Calu3 (cell line): ENCODE measurements around the gene MPP7. TPM values are rescaled to one million over a fixed set of nuclear protein-coding genes. Genes with fewer than 3 reads are reported as not detected.

Source experiments
- BruUV-seq: library from RNA; stranded (reverse); fragments of 400-500 nt; replicated peaks from 2 replicates; lab custom pipeline; 2021; lab: Mats Ljungman, UMichigan
- CTCF ChIA-PET: fragments of 300-600 bp; sonication (Branson Sonifier 250); formaldehyde crosslinking; loops from one replicate; lab custom pipeline; 2022; ENCODE audit warnings: antibody characterized with exemption; lab: Charles Lee
- DNase-seq: peaks from one replicate; pipeline ENCODE4 v3.0.0; 2022
- H3K27ac Mint-ChIP-seq: one replicate; pipeline ENCODE4 v1.8.0; 2022; ENCODE audit warnings: mixed read lengths; ENCODE audit not compliant: unreplicated experiment
- H3K27me3 Mint-ChIP-seq: one replicate; pipeline ENCODE4 v1.8.0; 2022; ENCODE audit warnings: mixed read lengths; ENCODE audit not compliant: unreplicated experiment
- H3K36me3 Mint-ChIP-seq: one replicate; pipeline ENCODE4 v1.8.0; 2022; ENCODE audit warnings: mild to moderate bottlenecking, moderate library complexity, mixed read lengths; ENCODE audit not compliant: insufficient read depth, unreplicated experiment
- H3K4me1 Mint-ChIP-seq: one replicate; pipeline ENCODE4 v1.8.0; 2022; ENCODE audit warnings: mild to moderate bottlenecking, low read depth, mixed read lengths; ENCODE audit not compliant: unreplicated experiment
- H3K4me3 Mint-ChIP-seq: one replicate; pipeline ENCODE4 v1.8.0; 2022; ENCODE audit warnings: mild to moderate bottlenecking, low read depth, moderate library complexity, mixed read lengths; ENCODE audit not compliant: unreplicated experiment
- H3K9me3 Mint-ChIP-seq: one replicate; pipeline ENCODE4 v1.8.0; 2022; ENCODE audit warnings: low read depth, mixed read lengths; ENCODE audit not compliant: unreplicated experiment
- CTCF ChIP-seq: fragments of 200-600 bp; IDR thresholded peaks from one replicate; pipeline ENCODE4 v1.8.0; 2022; ENCODE audit warnings: antibody characterized with exemption; ENCODE audit not compliant: unreplicated experiment
- intact Hi-C: fragments of 100-400 bp; cut with micrococcal nuclease; formaldehyde crosslinking; loops from one replicate; pipeline ENCODE4 v1.10.0; 2022; ENCODE audit not compliant: unreplicated experiment
- total RNA-seq: library from RNA; stranded (reverse); gene quantifications from 2 replicates; pipeline ENCODE4 v1.2.3, GENCODE V29; 2022

Gene MPP7
- total RNA-seq, 1 experiment from 2014 or later = 4.6 TPM

GRCh38 chr10:28318626-28319025 lies 15.8 kb upstream of the MPP7 start:
- BruUV-seq = no TSS peak
- H3K4me3 Mint-ChIP-seq = no peak overlapping the region
- peaks cover 13% of the 10 kb centered on the region for H3K4me1 Mint-ChIP-seq
- intact Hi-C loops = no loop called here
- no peak for DNase-seq
- no peaks in the 10 kb centered on the region for H3K36me3 Mint-ChIP-seq
- CTCF ChIA-PET = interaction anchor here (3.0 kb wide), 1 partner anchor 16 kb away, joined by 7 read pairs; the partner anchor contains the start of gene MPP7
- no peaks in the 10 kb centered on the region for H3K9me3 Mint-ChIP-seq
- peaks cover 31% of the 10 kb centered on the region for H3K27me3 Mint-ChIP-seq
- TF ChIP-seq CTCF = no peak
- H3K27ac Mint-ChIP-seq = no peak overlapping the region

- H3K4me3 Mint-ChIP-seq = no peak overlapping the region
- TF ChIP-seq CTCF = no peak
- no peaks in the 10 kb centered on the region for H3K9me3 Mint-ChIP-seq
- BruUV-seq = no TSS peak
- CTCF ChIA-PET = interaction anchor here (3.0 kb wide), 1 partner anchor 15 kb away, joined by 7 read pairs; the partner anchor contains the start of gene MPP7
- H3K4me1 Mint-ChIP-seq = peaks cover 12% of the 10 kb centered on the region
- no peaks in the 10 kb centered on the region for H3K36me3 Mint-ChIP-seq
- no peak overlapping the region for H3K27ac Mint-ChIP-seq
- intact Hi-C loops = no loop called here
- DNase-seq = no peak
- H3K27me3 Mint-ChIP-seq = peaks cover 31% of the 10 kb centered on the region
Measured at GRCh38 chr10:28317760-28318159, 14.9 kb upstream of the MPP7 start.

GRCh38 chr10:28316696-28317095 lies 13.8 kb upstream of the MPP7 start:
- Mint-ChIP-seq H3K9me3 (no peaks in the 10 kb centered on the region), H3K4me1 (peaks cover 2% of the 10 kb centered on the region), H3K4me3 (no peak overlapping the region), H3K36me3 (no peaks in the 10 kb centered on the region), H3K27ac (no peak overlapping the region), H3K27me3 (peaks cover 31% of the 10 kb centered on the region)
- TF ChIP-seq CTCF = no peak
- intact Hi-C loops = no loop called here
- no peak for DNase-seq
- BruUV-seq = no TSS peak
- CTCF ChIA-PET = interaction anchor here (1.1 to 3.0 kb wide), 2 partner anchors 14 to 37 kb away, joined by 3 to 7 read pairs; partner anchors contain the start of gene MPP7

- CTCF ChIA-PET = interaction anchor here (0.6 kb wide), 1 partner anchor 41 kb away, joined by 3 read pairs; no protein-coding TSS in a partner anchor
- no peak for DNase-seq
- Mint-ChIP-seq H3K4me3 (no peak overlapping the region), H3K9me3 (no peaks in the 10 kb centered on the region), H3K36me3 (no peaks in the 10 kb centered on the region), H3K27me3 (peaks cover 39% of the 10 kb centered on the region), H3K27ac (no peak overlapping the region), H3K4me1 (no peaks in the 10 kb centered on the region)
- TF ChIP-seq CTCF = no peak
- no TSS peak for BruUV-seq
- intact Hi-C loops = no loop called here
Measured at GRCh38 chr10:28315140-28315539, 12.3 kb upstream of the MPP7 start.
